ENCODE measurements around the gene UMODL1. TPM values are rescaled to one million over a fixed set of nuclear protein-coding genes. Genes with fewer than 3 reads are reported as not detected.

The UMODL1 gene
- total RNA-seq, 3 donors from 2014 or later, result 0.14 to 0.90 (median 0.16) TPM

DNA sequence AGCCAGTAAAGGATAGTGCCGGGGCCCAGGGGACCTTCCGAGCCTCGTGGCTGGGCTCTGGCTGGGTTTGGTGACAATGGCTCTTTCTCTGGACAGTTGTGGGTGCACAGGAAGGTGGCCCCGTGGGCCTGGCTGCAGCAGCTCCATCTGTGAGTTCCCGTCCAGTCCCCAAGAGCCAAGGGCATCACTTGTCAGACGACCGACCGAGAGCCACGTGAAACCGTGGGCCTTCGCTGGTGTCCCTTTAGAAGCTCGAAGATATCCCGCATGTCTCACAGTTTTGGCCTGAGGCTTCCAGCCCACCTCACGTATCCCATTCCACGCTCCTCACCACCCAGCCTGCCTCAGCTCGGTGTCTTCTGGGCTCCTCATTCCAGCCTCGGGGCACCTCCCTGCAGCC, 27.2 kb upstream of the UMODL1 start:
- no peaks in the 10 kb centered on the region for H3K36me3 ChIP-seq (ENCODE audit: low read depth)
- TF ChIP-seq, protein P1, sequence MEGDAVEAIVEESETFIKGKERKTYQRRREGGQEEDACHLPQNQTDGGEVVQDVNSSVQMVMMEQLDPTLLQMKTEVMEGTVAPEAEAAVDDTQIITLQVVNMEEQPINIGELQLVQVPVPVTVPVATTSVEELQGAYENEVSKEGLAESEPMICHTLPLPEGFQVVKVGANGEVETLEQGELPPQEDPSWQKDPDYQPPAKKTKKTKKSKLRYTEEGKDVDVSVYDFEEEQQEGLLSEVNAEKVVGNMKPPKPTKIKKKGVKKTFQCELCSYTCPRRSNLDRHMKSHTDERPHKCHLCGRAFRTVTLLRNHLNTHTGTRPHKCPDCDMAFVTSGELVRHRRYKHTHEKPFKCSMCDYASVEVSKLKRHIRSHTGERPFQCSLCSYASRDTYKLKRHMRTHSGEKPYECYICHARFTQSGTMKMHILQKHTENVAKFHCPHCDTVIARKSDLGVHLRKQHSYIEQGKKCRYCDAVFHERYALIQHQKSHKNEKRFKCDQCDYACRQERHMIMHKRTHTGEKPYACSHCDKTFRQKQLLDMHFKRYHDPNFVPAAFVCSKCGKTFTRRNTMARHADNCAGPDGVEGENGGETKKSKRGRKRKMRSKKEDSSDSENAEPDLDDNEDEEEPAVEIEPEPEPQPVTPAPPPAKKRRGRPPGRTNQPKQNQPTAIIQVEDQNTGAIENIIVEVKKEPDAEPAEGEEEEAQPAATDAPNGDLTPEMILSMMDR (IDR thresholded peaks at IDR 0.05), result no peak
- intact Hi-C loops (cut with DNase I, micrococcal nuclease), result no loop called here

DNA sequence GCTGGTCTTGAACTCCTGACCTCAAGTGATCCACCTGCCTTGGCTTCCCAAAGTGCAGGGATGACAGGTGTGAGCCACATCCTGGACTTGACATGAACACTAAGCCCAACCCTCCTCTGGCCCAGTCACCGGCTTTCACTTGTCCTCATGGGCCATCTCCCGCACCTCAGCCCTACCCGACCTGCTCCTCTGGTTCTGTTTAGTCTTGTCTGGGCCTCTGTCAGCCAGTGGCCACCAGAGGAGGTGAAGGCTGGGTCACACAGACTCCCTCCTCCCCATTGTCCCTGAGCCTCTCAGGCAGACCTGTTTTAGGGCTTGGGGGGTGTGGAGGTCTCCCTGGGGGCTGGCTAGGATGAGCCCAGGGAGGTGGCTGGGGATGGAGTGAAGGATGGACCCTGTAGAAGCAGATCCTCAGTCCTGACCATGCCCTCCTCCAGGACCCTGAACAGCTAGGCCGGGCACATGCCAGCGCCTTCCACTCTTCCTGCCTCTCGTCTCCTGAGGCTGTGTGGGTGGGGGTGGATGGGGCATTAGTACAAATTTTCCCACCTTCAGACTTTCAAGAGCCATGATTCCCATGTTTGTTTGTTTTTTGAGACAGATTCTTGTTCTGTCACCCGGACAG, 26.1 kb upstream of the UMODL1 start:
- Histone ChIP-seq H3K4me1 (ENCODE audit: low read depth) (no peaks in the 10 kb centered on the region), H3K9me3 (no peaks in the 10 kb centered on the region), H3K36me3 (ENCODE audit: low read depth) (no peaks in the 10 kb centered on the region), H3K4me3 (no peak overlapping the region)
- intact Hi-C loops (cut with DNase I, micrococcal nuclease), result no loop called here
- peak in 1 of 3 donors; percentile 29 for DNase-seq
- no peak for ATAC-seq
- TF ChIP-seq, protein P1 (IDR thresholded peaks at IDR 0.05), result no peak

More for the DNA sequence above, 27.2 kb upstream of the UMODL1 start:
- ATAC-seq, result no peak
- Histone ChIP-seq H3K9me3 (no peaks in the 10 kb centered on the region), H3K4me3 (no peak overlapping the region), H3K4me1 (ENCODE audit: low read depth) (peaks cover 3% of the 10 kb centered on the region)
- peak in 1 of 3 donors; percentile 24 for DNase-seq

DNA sequence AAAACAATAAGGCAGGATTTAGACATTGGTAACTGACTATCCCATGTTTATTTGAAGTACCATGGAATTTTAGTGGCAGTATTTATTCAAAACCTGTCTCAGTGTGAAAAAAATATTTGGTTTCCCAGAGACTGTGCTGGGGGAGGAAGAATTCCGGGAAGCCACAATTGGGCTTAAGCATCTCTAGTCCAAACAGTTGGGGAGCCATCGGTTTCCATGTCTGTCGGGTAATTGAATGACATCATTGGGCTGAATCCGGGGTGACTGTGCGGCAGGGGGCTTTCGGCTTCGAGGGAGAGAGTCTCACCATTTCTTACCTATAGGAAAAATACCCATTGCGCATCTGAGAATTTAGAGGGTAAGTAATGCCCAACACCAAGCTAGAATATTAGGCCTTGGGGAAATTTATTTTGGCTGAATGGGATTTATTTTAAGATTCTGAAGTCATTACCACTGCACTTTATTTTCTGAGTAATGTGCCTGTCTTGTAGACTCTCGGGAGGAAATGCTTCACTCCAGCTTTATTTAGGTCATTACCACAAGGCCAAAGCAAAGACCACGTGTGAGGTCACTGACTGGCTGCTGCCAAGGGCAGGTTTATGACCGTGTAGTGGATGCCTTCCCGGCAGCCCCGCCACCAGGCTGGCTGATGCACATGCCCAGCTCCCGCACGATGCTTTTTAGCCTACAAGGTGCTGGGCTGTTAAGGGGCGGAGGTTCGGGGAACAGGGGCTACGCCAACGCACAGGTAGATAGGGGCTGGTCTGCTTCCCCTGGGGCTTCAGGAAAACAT, 23.1 kb upstream of the UMODL1 start:
- H3K36me3 ChIP-seq (ENCODE audit: low read depth), result no peaks in the 10 kb centered on the region
- no peaks in the 10 kb centered on the region for H3K4me1 ChIP-seq (ENCODE audit: low read depth)
- no peak overlapping the region for H3K4me3 ChIP-seq
- ATAC-seq (peak; percentile 61), DNase-seq (peak in 2 of 3 donors; percentile 44 to 50)
- TF ChIP-seq, protein P1 (IDR thresholded peaks at IDR 0.05), result no peak
- intact Hi-C loops (cut with DNase I, micrococcal nuclease), result no loop called here
- no peaks in the 10 kb centered on the region for H3K9me3 ChIP-seq

DNA sequence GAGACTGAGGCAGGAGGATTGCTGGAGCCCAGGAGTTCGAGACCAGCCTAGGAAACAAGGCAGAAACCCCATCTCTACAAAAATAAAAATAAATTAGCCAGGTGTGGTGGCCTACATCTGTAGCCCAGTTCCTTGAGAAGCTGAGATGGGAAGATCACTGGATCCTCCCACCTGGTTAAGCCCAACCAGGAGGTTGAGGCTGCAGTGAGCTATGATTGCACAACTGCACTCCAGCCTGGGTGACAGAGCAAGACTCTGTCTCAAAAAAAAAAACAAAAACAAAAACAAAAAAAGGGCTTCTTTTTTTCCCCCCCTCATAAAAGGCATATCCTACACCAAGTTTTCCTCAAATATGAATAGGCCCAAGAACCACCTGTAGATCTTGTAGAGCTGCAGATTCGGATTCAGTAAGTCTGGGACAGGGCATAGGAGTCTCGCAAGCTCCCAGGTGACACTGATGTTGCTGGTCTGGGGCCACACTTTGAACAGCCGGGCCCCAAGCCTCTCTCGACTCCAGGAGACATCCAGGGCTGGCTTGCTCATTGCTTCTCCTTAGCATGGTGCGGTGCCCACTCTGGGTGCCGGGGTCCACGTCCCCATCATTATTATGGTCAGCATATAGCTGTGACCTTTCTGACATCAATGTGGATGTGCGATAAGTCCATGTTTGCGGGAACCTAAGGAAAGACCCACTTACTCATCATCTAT, 22.1 kb upstream of the UMODL1 start:
- Histone ChIP-seq H3K4me1 (ENCODE audit: low read depth) (no peaks in the 10 kb centered on the region), H3K9me3 (no peaks in the 10 kb centered on the region), H3K4me3 (no peak overlapping the region), H3K36me3 (ENCODE audit: low read depth) (no peaks in the 10 kb centered on the region)
- TF ChIP-seq, protein P1 (IDR thresholded peaks at IDR 0.05), result no peak
- intact Hi-C loops (cut with DNase I, micrococcal nuclease), result no loop called here
- DNase-seq (peak in 1 of 3 donors; percentile 10), ATAC-seq (no peak)

DNA sequence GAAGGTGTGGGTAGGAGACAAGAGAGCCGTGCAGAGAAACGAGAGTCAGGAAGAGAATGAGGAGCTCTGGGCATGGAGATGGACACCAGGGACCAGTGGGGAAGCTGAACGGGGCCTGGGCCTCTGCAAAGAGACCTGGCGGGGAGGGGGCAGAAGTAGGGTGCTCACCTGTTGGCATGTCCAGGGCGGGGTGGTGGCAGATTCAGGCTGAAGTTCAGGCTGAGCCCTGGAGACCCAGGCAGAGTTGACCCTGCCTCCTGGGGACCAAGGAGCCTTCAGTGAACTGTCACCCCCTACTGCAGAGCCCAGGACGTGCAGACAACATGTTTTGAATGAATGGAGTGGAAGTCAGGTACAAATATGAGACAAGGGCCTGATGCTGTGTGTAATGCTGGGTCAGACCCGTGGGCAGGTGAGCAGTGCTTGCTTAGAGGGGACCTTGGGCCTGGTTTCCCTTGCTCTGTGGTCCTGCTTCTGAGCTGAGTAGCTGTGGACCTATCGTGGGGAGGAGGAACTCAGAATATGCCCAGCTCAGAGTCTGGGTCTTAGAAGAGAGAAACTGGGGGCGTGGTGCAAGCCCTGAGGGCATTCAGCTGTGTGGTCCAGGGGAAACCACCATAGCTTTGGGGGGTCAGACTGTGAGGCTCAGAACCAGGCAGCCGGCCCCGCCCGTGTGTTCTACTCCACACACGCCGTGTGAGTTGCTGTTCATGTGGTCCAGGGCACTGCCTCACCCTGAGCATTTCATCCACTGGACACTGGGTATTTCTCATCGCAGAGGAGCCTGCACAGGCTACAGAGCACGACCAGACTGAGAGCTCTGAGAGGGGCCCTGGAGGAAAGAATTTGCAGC, 21.3 kb upstream of the UMODL1 start:
- DNase-seq (peak in 1 of 3 donors; percentile 32), ATAC-seq (no peak)
- Histone ChIP-seq H3K4me3 (no peak overlapping the region), H3K9me3 (no peaks in the 10 kb centered on the region), H3K4me1 (ENCODE audit: low read depth) (no peaks in the 10 kb centered on the region), H3K36me3 (ENCODE audit: low read depth) (no peaks in the 10 kb centered on the region)
- TF ChIP-seq, protein P1 (IDR thresholded peaks at IDR 0.05), result no peak
- intact Hi-C loops (cut with DNase I, micrococcal nuclease), result no loop called here

Measured in mucosa of descending colon (tissue), 3 donors.